ENCODE results near the gene ABHD6. TPM values are rescaled to one million over a fixed set of nuclear protein-coding genes. Genes with fewer than 3 reads are reported as not detected.
"Not testable (repeated sequence)": the region's sequence is repeated elsewhere in the genome, so short reads cannot be mapped to it uniquely, and the experiment has no call there.

The ABHD6 gene
- total RNA-seq, 2 donors from 2014 or later = 16.5 to 24.5 TPM

DNA sequence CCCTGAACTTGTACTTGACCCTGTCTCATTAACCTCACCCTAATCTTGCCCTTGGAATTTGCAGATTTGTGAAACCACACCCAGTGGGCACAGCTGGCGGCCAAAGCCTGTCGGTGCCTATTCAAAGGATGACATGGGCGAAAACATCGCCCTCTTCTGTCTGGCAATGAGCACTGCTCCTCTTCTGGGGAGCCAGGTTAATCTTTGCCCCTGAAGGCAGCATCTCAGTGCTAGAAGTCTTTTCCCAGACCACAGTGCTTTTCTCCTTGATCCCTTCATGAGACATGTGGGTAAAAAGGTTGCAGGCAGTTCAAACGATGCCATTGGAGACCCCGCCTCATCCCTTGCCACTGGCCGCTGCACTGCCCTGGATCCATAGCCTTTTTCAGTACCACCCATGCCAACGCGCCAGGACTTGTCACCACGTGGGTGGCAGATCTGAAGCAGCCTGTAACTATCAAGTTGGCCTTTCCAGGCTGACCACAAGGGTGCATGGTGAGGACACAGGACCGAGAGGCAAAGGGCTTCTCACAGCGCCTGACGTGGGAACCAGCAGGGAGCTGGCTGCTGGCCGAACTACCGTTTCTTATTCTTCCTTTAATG lies 20.3 kb upstream of the ABHD6 start:
- DNase-seq = peak; percentile 68
- TF ChIP-seq, protein P1, sequence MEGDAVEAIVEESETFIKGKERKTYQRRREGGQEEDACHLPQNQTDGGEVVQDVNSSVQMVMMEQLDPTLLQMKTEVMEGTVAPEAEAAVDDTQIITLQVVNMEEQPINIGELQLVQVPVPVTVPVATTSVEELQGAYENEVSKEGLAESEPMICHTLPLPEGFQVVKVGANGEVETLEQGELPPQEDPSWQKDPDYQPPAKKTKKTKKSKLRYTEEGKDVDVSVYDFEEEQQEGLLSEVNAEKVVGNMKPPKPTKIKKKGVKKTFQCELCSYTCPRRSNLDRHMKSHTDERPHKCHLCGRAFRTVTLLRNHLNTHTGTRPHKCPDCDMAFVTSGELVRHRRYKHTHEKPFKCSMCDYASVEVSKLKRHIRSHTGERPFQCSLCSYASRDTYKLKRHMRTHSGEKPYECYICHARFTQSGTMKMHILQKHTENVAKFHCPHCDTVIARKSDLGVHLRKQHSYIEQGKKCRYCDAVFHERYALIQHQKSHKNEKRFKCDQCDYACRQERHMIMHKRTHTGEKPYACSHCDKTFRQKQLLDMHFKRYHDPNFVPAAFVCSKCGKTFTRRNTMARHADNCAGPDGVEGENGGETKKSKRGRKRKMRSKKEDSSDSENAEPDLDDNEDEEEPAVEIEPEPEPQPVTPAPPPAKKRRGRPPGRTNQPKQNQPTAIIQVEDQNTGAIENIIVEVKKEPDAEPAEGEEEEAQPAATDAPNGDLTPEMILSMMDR (IDR thresholded peaks at IDR 0.05) = peak; percentile 84
- Histone ChIP-seq H3K36me3 (no peaks in the 10 kb centered on the region), H3K4me1 (no peaks in the 10 kb centered on the region), H3K9me3 (no peaks in the 10 kb centered on the region), H3K27me3 (no peaks in the 10 kb centered on the region), H3K9ac (ENCODE audit: low read depth in 2 of 2, low read length in 2 of 2) (no peak overlapping the region), H3K4me3 (no peak overlapping the region), H3K27ac (no peak overlapping the region)
- intact Hi-C loops (cut with DNase I) = no loop called here

DNA sequence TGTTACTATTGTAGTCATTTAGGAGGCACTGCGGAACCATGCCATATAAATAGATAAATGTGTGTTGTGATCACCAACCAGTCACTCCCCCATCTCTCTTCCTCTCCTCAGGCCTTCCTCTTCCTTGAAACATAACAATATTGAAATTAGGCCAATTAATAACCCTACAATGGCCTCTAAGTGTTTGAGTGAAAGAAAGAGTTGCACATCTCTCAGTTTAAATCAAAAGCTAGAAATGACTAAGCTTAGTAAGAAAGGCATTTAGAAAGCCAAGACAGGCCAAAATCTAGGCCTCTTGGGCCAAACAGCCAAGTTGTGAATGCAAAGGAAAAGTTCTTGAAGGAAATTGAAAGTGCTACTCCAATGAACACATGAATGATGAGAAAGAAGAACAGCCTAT lies 18.7 kb upstream of the ABHD6 start:
- no peaks in the 10 kb centered on the region for H3K4me1 ChIP-seq
- no peak for DNase-seq
- no peak overlapping the region for H3K27ac ChIP-seq
- H3K36me3 ChIP-seq = no peaks in the 10 kb centered on the region
- TF ChIP-seq, protein P1 (IDR thresholded peaks at IDR 0.05) = no peak
- H3K27me3 ChIP-seq = no peaks in the 10 kb centered on the region
- H3K9me3 ChIP-seq = no peaks in the 10 kb centered on the region
- H3K9ac ChIP-seq (ENCODE audit: low read depth in 2 of 2, low read length in 2 of 2) = no peak overlapping the region
- intact Hi-C loops (cut with DNase I) = no loop called here
- no peak overlapping the region for H3K4me3 ChIP-seq

DNA sequence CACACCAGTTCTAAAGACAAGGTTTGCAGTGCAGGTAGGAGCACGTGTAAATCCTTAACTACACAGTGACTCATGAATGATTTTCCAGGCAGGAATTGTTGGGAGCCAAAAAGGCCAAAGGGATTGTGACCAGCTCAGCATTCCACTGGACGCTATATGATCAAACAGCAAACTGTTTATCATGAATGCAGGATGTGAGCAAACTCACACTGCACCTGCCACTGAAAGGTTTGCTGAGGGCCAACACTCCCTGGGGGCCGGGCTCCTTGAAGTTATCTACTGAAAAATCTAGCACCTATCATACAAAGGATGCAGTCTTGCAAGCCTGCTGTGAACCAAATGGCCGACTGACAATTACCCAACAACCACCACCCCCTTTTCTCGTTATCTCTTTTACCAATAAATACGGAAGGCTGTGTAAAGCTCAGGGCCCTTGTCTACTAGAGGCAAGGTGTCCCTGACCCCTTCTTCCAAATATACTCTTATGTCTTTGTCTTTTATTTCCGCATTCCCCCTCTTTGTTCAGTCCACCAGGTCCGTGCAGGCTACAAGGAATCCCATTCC lies 15.3 kb upstream of the ABHD6 start:
- intact Hi-C loops (cut with DNase I) = no loop called here
- Histone ChIP-seq H3K9ac (ENCODE audit: low read depth in 2 of 2, low read length in 2 of 2) (no peak overlapping the region), H3K4me1 (no peaks in the 10 kb centered on the region), H3K27me3 (no peaks in the 10 kb centered on the region), H3K9me3 (no peaks in the 10 kb centered on the region), H3K4me3 (no peak overlapping the region), H3K36me3 (no peaks in the 10 kb centered on the region), H3K27ac (no peak overlapping the region)
- TF ChIP-seq, protein P1 (IDR thresholded peaks at IDR 0.05) = no peak
- no peak for DNase-seq

DNA sequence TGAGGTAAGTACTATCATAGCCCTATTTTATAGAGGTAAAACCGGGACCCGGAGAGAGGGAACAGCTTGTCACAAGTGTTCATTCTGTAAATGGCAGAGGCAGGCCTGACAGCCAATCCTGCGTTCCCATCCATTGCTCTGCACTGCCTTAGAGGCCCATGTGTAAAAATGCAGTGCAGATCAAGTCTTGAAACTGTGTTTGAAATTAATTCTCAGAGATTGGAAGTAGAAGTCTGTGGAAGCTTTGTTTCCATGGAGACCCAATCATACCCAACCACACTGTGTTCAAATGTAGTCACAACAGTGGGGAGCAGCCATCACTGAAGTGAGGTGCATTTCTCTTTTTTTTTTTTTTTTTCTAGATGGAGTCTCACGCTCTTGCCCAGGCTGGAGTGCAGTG lies 13.7 kb upstream of the ABHD6 start:
- H3K9ac ChIP-seq (ENCODE audit: low read depth in 2 of 2, low read length in 2 of 2) = no peak overlapping the region
- no peak overlapping the region for H3K27ac ChIP-seq
- no peak overlapping the region for H3K4me3 ChIP-seq
- no peak for DNase-seq
- H3K27me3 ChIP-seq = no peaks in the 10 kb centered on the region
- intact Hi-C loops (cut with DNase I) = no loop called here
- TF ChIP-seq, protein P1 (IDR thresholded peaks at IDR 0.05) = no peak
- H3K36me3 ChIP-seq = no peaks in the 10 kb centered on the region
- no peaks in the 10 kb centered on the region for H3K4me1 ChIP-seq
- no peaks in the 10 kb centered on the region for H3K9me3 ChIP-seq

DNA sequence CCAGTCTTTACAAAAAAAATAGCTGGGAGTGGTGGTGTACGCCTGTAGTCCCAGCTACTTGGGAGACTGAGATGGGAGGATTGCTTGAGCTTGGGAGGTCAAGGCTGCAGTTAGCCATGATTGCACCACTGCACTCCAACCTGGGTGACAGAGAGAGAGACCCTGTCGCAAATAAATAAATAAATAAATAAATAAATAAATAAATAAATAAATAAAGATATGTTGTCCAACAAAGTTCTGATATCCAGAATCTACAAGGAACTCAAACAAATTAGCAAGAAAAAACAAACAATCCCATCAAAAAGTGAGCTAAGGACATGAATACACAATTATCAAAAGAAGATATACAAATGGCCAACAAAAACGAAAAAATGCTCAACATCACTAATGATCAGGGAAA lies 9.7 kb upstream of the ABHD6 start:
- not testable (repeated sequence) for H3K9ac ChIP-seq (ENCODE audit: low read depth in 2 of 2, low read length in 2 of 2); DNase-seq; H3K27ac ChIP-seq; H3K27me3 ChIP-seq; H3K9me3 ChIP-seq; H3K36me3 ChIP-seq; H3K4me1 ChIP-seq; H3K4me3 ChIP-seq
- intact Hi-C loops (cut with DNase I) = loop anchor here (5.0 kb wide), 1 partner anchor 41 kb away; no protein-coding TSS in a partner anchor

DNA sequence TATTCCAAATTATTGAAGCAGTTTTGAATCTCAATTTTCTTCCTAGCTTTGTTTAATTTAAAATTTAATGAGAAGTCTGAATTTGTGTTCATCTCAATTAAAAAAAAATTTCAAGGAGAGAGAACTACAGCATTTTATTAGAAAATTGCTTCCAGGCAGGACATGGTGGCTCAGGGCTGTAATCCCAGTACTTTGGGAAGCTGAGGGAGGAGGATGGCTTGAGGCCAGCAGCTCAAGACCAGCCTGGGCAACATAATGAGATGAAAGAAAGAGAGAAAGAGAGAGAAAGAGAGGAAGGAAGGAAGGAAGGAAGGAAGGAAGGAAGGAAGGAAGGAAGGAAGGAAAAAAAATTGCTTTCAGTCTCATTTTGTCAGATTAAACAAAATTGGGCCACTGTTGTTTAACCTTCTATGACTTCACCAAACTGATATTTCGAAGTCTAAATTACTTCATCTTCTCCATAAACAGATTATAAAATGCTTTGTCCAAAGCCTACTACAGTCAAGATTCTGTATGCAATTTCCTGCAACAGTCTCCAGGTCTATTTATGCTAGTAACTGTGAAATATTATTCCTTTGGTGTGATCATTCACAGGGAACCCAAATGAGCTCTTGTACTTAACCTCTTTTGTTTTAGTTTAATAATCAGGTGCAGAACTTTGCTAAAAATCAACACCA lies 6.6 kb upstream of the ABHD6 start:
- TF ChIP-seq, protein P1 (IDR thresholded peaks at IDR 0.05) = no peak
- no peak for DNase-seq
- Histone ChIP-seq H3K36me3 (no peaks in the 10 kb centered on the region), H3K27ac (no peak overlapping the region), H3K9me3 (no peaks in the 10 kb centered on the region), H3K4me3 (no peak overlapping the region), H3K9ac (ENCODE audit: low read depth in 2 of 2, low read length in 2 of 2) (no peak overlapping the region), H3K4me1 (no peaks in the 10 kb centered on the region), H3K27me3 (no peaks in the 10 kb centered on the region)
- intact Hi-C loops (cut with DNase I) = no loop called here

Data from colonic mucosa (tissue), 4 donors.